Small intestine (tissue), 7 donors: ENCODE data around the gene RCBTB2. TPM values are rescaled to one million over a fixed set of nuclear protein-coding genes. Genes with fewer than 3 reads are reported as not detected.

Experiments
- DNase-seq, 2 donors: peaks; one replicate each; pipeline versions ENCODE4 v3.0.0 to v3.0.0-alpha.2; 2013
- FAIRE-seq: peaks from 2 replicates; lab custom pipeline; 2012; peaks lifted over from hg19 to GRCh38; lab: Jason Lieb, UNC
- H3K27ac ChIP-seq, 3 donors: one replicate each; pipeline ENCODE4 v1.5.1; 2013; ENCODE audit warnings: low read length in 2 of 3, mild to moderate bottlenecking in 2 of 3, control low read depth in 1 of 3, inconsistent platforms in 1 of 3, low read depth in 1 of 3, moderate library complexity in 1 of 3
- H3K27me3 ChIP-seq, 3 donors: one replicate each; pipeline ENCODE4 v1.6.1; 2013; ENCODE audit warnings: low read length in 3 of 3, inconsistent platforms in 1 of 3; ENCODE audit not compliant: control insufficient read depth in 3 of 3, insufficient read depth in 3 of 3
- H3K36me3 ChIP-seq, 3 donors: one replicate each; pipeline ENCODE4 v1.6.1; 2013; ENCODE audit warnings: low read length in 3 of 3, inconsistent platforms in 1 of 3, low read depth in 1 of 3, mild to moderate bottlenecking in 1 of 3, moderate library complexity in 1 of 3; ENCODE audit not compliant: control insufficient read depth in 3 of 3, insufficient read depth in 2 of 3
- H3K4me1 ChIP-seq, 3 donors: one replicate each; pipeline ENCODE4 v1.6.1; 2013; ENCODE audit warnings: low read length in 2 of 3, inconsistent platforms in 1 of 3, low read depth in 1 of 3, mild to moderate bottlenecking in 1 of 3, moderate library complexity in 1 of 3; ENCODE audit not compliant: control insufficient read depth in 3 of 3, insufficient read depth in 2 of 3
- H3K4me3 ChIP-seq, 3 donors: one replicate each; pipeline ENCODE4 v1.5.1; 2013; ENCODE audit warnings: low read length in 3 of 3, control low read depth in 1 of 3, inconsistent platforms in 1 of 3, low read depth in 1 of 3, mild to moderate bottlenecking in 1 of 3, moderate library complexity in 1 of 3
- H3K9me3 ChIP-seq, 2 donors: one replicate each; pipeline ENCODE4 v1.6.1; 2013; ENCODE audit warnings: low read depth in 1 of 2, low read length in 1 of 2; ENCODE audit not compliant: control insufficient read depth in 2 of 2, insufficient read depth in 1 of 2
- WGBS, 3 donors: extraction: QIAGEN DNeasy Blood & Tissue Kit; methylation state at CpG; one replicate each; pipeline ENCODE4 v1.1.7; 2013; 5-methylcytosine and 5-hydroxymethylcytosine counted together
- polyA plus RNA-seq, 4 donors: library from polyadenylated mRNA; stranded (reverse) in 3 of 4; unstranded in 1 of 4; fragments of 200-250 nt in 3 of 4; fragments of 120-200 nt in 1 of 4; gene quantifications; one replicate each; pipeline versions ENCODE4 v1.2.1 to v1.2.3, GENCODE V29; 2013
- donor health status: healthy with polysubstance abuse.
- donor health status: control.
- donor health status: control.
- donor health status: Bipolar disorder and iron deficiency.
- donor health status: healthy.

The RCBTB2 gene
- polyA plus RNA-seq, 4 donors: 3.1 to 10.3 (median 6.2) TPM

GRCh38 chr13:48576448-48577010 is 43.6 kb upstream of the RCBTB2 start:
- Histone ChIP-seq H3K9me3 (no peaks in the 10 kb centered on the region), H3K27ac (no peak overlapping the region), H3K4me1 (peaks cover 0 to 5% (median 2%) of the 10 kb centered on the region in 3 donors), H3K4me3 (no peak overlapping the region), H3K27me3 (no peaks in the 10 kb centered on the region), H3K36me3 (no peaks in the 10 kb centered on the region)
- FAIRE-seq (no peak), DNase-seq (no peak)
- WGBS, 3 donors: 81 to 87% (median 84%) methylated on average over 5 of the region's 5 CpGs

GRCh38 chr13:48575031-48575430 is 42.2 kb upstream of the RCBTB2 start:
- DNase-seq: no peak
- no peak for FAIRE-seq
- H3K4me1 ChIP-seq: peaks cover 0 to 5% (median 2%) of the 10 kb centered on the region in 3 donors
- H3K27me3 ChIP-seq: no peaks in the 10 kb centered on the region
- WGBS, 3 donors: 66 to 70% (median 69%) methylated on average over 5 of the region's 5 CpGs
- H3K27ac ChIP-seq: no peak overlapping the region
- H3K36me3 ChIP-seq: no peaks in the 10 kb centered on the region
- no peak overlapping the region for H3K4me3 ChIP-seq
- H3K9me3 ChIP-seq: no peaks in the 10 kb centered on the region

- H3K27ac ChIP-seq: no peak overlapping the region
- FAIRE-seq: no peak
Observed at GRCh38 chr13:48574041-48574796, 41.3 kb upstream of the RCBTB2 start.

DNA sequence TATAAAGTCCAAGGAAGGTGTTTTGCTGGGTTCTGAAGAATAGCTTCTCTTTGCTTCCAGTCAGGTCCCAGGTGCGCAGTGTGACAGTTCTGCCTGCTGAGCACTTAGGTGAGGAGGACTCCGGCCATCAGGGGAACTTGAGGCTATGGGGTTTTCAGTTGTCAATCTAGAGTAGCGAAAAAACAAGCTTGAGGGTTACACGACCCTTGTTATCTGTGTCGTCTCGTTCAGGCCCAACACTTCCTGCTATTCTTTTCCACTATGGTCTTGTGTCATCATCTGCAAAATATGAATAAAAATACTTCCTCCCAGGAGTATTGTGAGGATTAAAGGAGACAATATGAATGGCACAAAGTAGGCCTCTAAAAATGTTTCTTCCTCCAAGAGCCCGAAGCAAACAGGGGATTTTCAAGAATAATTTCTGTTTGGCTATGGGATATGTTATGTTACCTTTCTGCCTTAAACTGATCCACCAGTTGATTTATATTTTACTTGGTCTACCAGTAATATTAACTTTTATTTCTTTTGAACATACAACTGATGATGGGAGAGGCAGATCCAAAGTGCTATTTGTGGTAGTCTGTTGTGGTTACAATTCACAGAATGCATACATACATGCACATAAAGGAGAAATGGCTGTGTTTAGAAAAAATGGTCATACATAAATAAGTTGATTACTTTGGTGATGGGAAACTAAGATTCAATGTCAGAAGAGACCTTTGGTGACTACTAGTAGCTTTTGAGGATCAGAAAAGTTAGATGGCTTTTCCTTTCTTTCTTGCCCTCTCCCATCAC is 40.5 kb upstream of the RCBTB2 start:
- H3K27ac ChIP-seq: no peak overlapping the region
- H3K4me3 ChIP-seq: no peak overlapping the region
- no peaks in the 10 kb centered on the region for H3K4me1 ChIP-seq
- no peak for DNase-seq
- no peaks in the 10 kb centered on the region for H3K27me3 ChIP-seq
- no peaks in the 10 kb centered on the region for H3K36me3 ChIP-seq
- WGBS, 3 donors: 76 to 85% (median 81%) methylated on average over 7 of the region's 7 CpGs
- H3K9me3 ChIP-seq: no peaks in the 10 kb centered on the region
- no peak for FAIRE-seq

More at GRCh38 chr13:48574041-48574796, 41.3 kb upstream of the RCBTB2 start:
- Histone ChIP-seq H3K9me3 (no peaks in the 10 kb centered on the region), H3K36me3 (no peaks in the 10 kb centered on the region), H3K4me1 (no peaks in the 10 kb centered on the region), H3K4me3 (no peak overlapping the region), H3K27me3 (no peaks in the 10 kb centered on the region)
- 88 to 93% (median 89%) methylated on average over 5 of the region's 5 CpGs for whole genome bisulfite sequencing, 3 donors
- no peak for DNase-seq

DNA sequence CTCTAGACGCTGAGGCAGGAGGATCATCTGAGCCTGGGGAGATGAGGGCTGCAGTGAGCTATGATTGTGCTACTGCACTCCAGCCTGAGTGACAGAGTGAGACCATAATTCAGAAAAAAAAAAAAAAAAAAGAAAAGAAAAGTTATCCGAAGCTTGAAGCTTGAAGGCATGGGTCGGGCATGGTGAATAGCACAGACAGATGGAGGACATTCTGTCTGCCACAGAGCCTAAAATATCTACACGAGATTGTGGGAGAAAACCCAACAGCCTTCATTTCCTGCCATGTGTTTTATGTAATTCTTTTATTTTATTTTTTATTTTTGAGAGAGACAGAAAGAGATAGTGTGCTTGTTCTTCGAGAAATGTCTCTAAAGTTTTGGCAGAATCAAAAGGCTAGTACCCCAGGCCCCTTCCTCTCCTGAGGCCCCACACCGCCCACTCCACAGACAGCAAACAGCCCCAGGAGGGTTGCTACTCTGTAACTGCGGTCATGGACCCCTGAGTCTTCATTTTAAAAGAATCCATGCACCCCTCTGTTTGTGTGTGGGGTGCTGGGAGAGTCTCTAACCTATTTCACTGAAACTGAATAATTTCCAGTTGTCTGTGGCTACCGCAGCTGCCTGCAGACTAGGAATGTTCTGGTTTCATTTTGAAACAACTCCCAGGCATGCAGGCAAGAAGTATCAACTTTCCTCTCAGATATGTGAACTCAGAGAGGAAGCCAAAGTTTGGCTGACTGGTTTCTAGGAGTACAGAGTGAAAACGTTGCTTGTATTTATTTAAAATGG is 38.4 kb upstream of the RCBTB2 start:
- H3K27me3 ChIP-seq: no peaks in the 10 kb centered on the region
- peak overlapping the region in 2 of 3 donors; percentile 46 to 83 for H3K27ac ChIP-seq
- no peaks in the 10 kb centered on the region for H3K4me1 ChIP-seq
- no peak overlapping the region for H3K4me3 ChIP-seq
- DNase-seq (no peak), FAIRE-seq (no peak)
- no peaks in the 10 kb centered on the region for H3K9me3 ChIP-seq
- no peaks in the 10 kb centered on the region for H3K36me3 ChIP-seq
- WGBS, 3 donors: 37 to 62% (median 54%) methylated on average over 9 of the region's 9 CpGs

DNA sequence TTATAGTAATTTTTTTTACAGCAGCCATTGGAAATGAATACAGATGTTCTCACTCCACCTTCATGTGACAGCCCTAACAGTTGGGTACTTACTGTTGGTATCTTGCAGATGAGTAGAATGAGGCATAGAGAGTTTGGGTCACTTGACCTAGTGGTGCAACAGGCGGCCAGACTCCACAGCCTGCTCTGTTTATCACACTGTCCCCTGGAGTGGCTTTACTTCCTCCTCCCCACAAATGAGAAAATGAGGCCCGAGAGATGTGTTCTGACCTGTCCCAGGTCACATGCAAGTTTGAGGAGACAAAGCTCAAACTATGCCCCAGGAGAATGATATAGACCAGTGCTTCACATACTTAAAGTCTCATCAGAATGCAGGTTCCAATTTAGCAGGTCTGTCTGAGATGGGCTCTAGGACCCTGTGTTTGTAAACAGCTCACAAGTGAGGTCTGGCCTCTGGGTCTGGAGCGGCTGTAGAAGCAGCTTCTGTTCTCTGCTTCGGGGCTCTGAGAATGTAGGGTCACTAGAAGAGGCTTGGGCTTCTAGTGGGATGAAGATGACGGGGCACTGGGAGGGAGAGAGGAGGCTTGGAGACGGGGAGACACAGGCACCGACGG is 37.4 kb upstream of the RCBTB2 start:
- DNase-seq: no peak
- 76 to 92% (median 84%) methylated on average over 8 of the region's 8 CpGs for WGBS, 3 donors
- H3K27ac ChIP-seq: peak overlapping the region in 2 of 3 donors; percentile 46 to 83
- no peak for FAIRE-seq
- no peaks in the 10 kb centered on the region for H3K27me3 ChIP-seq
- no peaks in the 10 kb centered on the region for H3K36me3 ChIP-seq
- no peaks in the 10 kb centered on the region for H3K4me1 ChIP-seq
- no peak overlapping the region for H3K4me3 ChIP-seq
- no peaks in the 10 kb centered on the region for H3K9me3 ChIP-seq

- Histone ChIP-seq H3K4me1 (no peaks in the 10 kb centered on the region), H3K27ac (peak overlapping the region in 1 of 3 donors; percentile 56), H3K9me3 (no peaks in the 10 kb centered on the region), H3K4me3 (no peak overlapping the region), H3K36me3 (no peaks in the 10 kb centered on the region), H3K27me3 (no peaks in the 10 kb centered on the region)
- no peak for FAIRE-seq
- no peak for DNase-seq
- WGBS, 3 donors: 92 to 97% (median 95%) methylated on average over 8 of the region's 8 CpGs
Observed at GRCh38 chr13:48569104-48569666, 36.3 kb upstream of the RCBTB2 start.
